Activated CD4-positive, alpha-beta T cell treated with anti-CD3 and anti-CD28 coated beads, Interleukin-2, amount 50 U/mL, for 48 hours (primary cell): ENCODE measurements around the gene TMEM42.

Source experiments
- DNase-seq, 2 experiments: peaks; one replicate each; pipeline ENCODE4 v3.0.0-alpha.2; 2020

Gene TMEM42

DNA sequence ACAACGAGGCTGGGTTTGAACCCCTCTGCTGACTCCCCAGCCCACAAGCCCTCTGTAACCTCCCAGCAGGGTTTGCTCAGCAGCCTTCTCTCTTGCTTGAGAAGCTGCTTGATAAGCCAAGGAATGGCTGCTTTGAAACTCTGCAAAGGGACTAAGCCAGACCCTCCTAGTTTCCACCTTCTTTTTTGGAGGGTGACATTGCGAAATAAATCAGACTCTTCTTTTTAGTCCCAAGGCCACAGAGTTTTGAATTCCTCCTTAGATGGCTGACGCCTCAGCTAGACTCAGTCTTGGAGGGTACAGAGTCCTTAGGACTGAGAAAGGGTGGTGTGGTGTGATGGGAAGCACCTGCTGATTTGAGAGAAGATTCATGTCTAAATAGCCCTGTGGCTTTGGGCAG lies 13.9 kb downstream of the TMEM42 start:
- no peak for DNase-seq

DNA sequence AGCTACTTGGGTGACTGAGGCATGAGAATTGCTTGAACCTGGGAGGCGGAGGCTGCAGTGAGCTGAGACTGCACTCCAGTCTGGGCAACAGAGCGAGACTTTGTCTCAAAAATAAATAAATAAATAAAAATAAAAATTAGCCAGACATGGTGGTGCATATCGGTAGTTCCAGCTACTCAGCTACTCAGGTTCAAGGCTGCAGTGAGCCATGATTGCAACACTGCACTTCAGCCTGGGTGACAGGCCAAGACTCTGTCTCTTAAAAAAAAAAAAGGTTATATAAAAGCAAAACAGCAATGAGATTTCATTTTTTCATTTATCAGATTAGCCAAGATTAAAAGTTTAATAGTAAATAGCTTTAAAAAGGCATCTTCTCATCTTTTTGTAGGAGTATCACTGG lies 15.6 kb downstream of the TMEM42 start:
- DNase-seq, result no peak

- no peak for DNase-seq
Measured at GRCh38 chr3:44880284-44880683, 18.6 kb downstream of the TMEM42 start.

GRCh38 chr3:44883213-44883955 lies 21.7 kb downstream of the TMEM42 start:
- DNase-seq, result no peak

GRCh38 chr3:44883999-44884431 lies 22.3 kb downstream of the TMEM42 start:
- DNase-seq, result no peak

- no peak for DNase-seq
Measured at GRCh38 chr3:44885618-44886017, 23.9 kb downstream of the TMEM42 start.

DNA sequence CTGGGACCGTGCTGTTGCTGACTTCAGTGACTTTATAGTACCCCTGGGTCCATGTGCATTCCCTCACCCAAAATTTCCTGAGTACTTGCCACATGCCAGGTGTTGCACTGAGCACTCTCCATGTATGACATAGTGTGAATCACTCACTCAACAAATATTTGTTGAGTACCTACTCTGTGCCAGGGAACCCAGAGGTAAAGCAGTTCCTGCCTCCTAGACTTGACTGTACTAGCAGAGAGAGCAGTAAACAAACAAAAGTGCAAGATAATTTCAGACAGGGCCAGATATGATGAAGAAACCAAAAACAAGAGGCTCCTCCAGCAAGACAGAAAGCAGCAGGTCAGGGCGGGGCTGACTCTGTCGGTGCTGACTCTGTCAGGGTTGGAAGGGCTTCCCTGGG lies 24.8 kb downstream of the TMEM42 start:
- DNase-seq, result no peak

GRCh38 chr3:44887101-44887500 lies 25.4 kb downstream of the TMEM42 start:
- DNase-seq, result no peak

DNA sequence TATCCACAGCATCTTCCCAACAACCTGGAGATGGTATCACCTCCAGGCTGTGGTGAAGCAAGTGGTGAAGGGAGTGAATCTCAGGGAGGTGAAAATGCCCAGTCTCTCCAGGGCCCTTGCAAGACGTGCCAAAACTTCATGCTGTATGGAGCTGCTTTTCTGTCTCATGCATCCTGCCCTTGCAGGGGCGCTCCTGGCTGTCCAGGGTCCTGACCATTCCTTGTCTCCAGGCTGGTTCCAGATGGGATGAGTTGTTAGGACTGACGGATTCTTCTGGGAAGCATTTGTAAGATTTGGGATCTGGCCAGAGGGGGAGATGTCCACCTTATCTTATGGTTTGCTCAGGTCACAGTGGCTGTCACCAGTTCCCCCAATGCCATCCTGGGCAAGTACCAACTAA lies 28.5 kb downstream of the TMEM42 start:
- DNase-seq, result no peak

DNA sequence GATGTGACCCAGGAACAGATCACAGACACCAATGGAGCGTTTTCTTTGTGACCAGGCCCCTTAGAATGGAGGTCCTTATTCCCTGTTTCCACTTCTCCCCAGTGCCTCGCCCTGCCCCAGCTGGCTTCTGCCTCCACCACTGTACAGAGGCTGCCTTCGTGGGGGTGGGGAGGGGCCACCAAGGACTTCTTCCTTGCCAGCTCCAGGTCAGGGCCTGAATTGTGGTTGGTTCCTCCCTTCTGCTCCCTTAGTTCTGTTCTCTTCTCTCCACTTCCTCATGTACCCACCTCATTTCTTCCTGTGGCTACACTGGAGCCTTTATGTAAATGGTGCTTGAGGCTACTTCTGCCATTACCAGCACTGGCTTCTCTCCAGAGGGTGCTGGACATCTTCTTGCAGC lies 29.1 kb downstream of the TMEM42 start:
- DNase-seq, result no peak

- no peak for DNase-seq
Measured at GRCh38 chr3:44892689-44893088, 31.0 kb downstream of the TMEM42 start.

DNA sequence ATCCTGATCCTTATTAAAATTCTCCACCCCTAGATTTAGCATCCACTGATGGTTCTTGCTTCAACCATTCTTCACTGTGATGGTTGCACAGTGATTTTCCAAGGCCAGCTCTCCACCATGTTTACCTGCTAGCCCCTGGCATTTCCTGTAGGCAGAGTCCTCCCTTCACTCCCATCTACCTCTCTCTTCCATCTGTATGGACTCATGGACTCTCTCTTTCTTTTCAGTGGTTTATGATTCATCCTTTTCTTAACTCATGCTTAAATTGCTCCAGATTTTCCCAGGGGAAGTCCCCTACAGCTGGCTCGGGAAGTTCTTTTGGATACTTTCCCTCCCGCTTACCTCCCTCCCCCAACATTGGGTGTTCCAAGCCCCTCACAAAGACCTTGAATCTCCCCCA lies 31.4 kb downstream of the TMEM42 start:
- no peak for DNase-seq

DNA sequence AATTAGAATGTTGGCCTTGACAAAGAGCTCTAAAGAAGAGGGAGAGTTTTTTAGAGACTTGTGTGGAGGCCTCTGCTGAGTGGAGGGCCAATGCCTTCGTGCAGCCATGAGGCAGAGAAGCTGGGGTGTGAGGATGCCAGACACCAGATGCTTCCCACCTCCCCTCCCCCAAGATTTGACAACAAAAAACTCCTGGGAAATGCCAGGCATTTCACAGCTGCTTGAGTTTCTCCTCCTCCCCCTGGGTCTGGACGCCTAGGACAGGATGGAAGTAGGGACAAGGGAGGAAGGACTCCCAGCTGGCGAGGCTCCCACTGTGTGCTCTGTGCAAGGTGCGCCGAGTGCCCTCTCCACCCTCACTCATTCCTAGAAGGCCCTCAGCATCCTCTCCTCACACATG lies 32.8 kb downstream of the TMEM42 start:
- DNase-seq, result no peak

- DNase-seq, result no peak
Measured at GRCh38 chr3:44896440-44896839, 34.7 kb downstream of the TMEM42 start.

- DNase-seq, result no peak
Measured at GRCh38 chr3:44899683-44900367, 38.1 kb downstream of the TMEM42 start.

DNA sequence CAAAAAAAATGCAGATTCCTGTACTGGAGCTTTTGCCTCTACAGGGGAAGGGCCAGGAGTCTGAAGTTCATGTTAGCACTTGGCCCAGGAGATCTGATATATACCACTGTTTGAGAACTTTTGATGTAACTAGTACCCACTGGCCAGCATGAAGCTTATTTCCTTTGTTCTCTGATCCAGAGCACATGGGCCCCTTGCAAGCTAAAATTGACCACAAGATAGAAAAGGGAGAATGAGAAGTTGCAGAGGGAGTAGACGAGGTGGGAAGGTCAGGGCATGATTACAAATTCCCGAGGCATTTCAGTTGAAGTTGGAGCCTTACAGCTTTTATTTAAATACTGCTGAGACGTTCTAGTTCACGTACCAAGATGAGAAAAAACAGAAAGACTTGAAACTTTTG lies 40.9 kb downstream of the TMEM42 start:
- DNase-seq, result no peak

DNA sequence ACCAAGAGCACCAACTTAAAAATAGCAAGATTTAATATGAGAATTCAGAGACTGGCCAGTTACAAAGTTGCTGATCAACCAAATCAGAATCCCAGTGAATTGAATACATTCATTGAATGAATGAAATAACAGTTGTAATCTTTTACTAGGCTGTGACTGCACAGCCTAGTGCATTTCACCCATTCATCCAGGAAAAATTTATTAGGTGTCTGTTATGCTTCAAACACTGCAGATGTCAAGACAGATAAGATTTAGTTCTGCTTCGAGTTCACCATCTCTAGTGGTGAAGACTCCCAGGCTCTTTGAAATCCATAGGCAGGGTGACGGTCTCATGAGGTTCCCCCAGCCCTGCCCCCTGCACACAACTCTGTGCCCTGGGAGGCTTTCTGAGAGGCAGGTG lies 41.6 kb downstream of the TMEM42 start:
- DNase-seq, result no peak

DNA sequence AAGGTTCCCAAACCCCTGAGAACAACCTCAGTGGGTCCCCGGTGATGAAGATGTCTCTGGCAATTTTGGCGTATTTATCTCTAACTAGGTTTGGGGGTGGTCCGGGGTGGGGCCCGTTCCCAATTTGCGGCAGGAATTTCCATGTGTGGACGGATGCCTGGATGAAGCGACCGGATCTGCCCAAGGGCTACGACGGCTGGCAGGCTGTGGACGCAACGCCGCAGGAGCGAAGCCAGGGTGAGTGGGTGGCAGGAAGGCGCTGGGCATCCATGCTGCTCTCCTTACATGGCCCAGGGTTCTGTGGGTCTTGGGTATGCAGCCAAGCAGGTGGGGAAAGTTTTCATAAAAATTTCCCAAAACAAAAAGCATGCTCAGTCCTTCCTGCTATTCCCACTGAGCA lies 42.0 kb downstream of the TMEM42 start:
- no peak for DNase-seq

- DNase-seq, result no peak
Measured at GRCh38 chr3:44905446-44906157, 43.9 kb downstream of the TMEM42 start.

- peak in 1 of 2 experiments; percentile 13 for DNase-seq
Measured at GRCh38 chr3:44906997-44907396, 45.3 kb downstream of the TMEM42 start.

DNA sequence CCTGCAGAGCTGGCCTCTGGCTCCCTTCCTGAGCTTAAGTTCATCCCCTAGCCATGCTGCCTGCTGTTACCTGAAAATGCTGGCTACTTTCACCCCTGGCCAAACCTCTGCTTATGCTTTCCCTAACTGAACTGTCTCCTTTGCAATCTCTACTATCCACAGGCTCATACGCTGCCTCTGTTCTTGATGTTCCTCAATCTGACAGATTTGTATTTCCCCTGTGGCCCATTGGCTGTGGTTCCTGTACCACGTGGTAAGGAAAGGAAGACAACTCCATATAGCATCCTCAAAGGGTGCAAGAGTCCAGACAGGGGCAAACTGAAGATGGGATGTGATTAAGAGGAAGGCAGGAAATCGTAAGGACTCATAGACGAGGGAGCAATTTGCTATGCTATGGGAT lies 45.9 kb downstream of the TMEM42 start:
- DNase-seq, result no peak

DNA sequence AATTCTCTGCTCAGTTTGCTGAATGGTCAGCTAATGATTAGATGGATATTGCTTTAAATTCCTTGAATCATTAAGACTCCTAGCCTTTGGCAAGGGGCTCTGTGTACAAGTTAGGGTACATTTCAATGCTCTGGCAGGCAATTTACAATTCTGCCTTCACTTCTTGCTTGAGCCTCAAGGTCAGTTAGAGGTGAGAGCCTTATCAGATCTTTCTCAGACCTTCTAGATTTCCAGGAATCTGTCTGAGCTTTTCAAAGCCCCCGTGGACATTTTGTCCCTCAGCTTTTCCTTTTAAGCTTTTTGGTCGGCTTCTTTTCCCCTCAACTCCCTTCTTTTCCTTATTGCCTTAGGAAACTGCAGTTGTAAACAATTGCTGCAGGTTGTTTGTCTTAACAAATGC lies 47.4 kb downstream of the TMEM42 start:
- no peak for DNase-seq

DNA sequence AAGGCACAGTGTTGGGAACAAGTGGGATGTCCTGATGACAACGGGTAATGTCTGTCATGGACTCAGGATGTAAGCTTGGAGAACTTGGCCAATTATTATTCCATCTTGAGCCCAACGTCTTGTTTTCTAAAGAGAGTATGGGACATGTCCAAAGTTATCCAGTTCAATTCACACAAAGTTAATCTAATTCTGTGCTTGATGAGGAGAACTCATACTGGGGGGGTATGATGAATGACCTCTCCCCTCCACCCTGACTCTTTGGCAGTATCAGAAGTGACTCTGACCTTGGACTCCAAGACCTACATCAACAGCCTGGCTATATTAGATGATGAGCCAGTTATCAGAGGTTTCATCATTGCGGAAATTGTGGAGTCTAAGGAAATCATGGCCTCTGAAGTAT lies 49.0 kb downstream of the TMEM42 start:
- DNase-seq, result no peak

DNA sequence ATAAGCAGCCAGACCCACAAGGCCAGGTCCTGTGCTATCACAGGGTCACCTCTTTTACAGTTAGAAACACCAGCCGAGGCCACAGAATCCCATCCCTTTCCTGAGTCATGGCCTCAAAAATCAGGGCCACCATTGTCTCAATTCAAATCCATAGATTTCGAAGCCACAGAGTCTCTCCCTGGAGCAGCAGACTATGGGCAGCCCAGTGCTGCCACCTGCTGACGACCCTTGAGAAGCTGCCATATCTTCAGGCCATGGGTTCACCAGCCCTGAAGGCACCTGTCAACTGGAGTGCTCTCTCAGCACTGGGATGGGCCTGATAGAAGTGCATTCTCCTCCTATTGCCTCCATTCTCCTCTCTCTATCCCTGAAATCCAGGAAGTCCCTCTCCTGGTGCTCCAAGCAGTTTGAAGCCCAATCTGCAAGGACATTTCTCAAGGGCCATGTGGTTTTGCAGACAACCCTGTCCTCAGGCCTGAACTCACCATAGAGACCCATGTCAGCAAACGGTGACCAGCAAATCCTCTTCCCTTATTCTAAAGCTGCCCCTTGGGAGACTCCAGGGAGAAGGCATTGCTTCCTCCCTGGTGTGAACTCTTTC lies 52.3 kb downstream of the TMEM42 start:
- DNase-seq, result peak; percentile 68 to 71
